GM12878 (cell line): ENCODE data around the gene PRPF4. TPM values are rescaled to one million over a fixed set of nuclear protein-coding genes. Genes with fewer than 3 reads are reported as not detected.

Experiments
- ATAC-seq: fragments of 200-7000 bp; cut with Tn5 transposase; 3 replicates; pipeline ENCODE4 v1.9.1; 2020; ENCODE audit warnings: mild to moderate bottlenecking, moderate library complexity
- BruUV-seq: library from RNA; stranded (reverse); fragments of 400-500 nt; replicated peaks from 2 replicates; lab custom pipeline; 2021; lab: Mats Ljungman, UMichigan
- CTCF ChIA-PET: fragments of 300-600 bp; sonication (Branson Sonifier 250); formaldehyde crosslinking; extraction: SDS; loops from one replicate; lab custom pipeline; 2021; ENCODE audit warnings: inconsistent platforms; lab: Yijun Ruan, JAX
- POLR2A ChIA-PET: fragments of 350-600 bp; formaldehyde crosslinking; extraction: SDS; loops from one replicate; lab custom pipeline; 2021; ENCODE audit warnings: inconsistent platforms; lab: Charles Lee
- RAD21 ChIA-PET: fragments of 300-600 bp; sonication (Branson Sonifier 250); formaldehyde crosslinking; loops from one replicate; lab custom pipeline; 2023; ENCODE audit warnings: antibody characterized with exemption; ENCODE audit not compliant: unreplicated experiment; lab: Charles Lee
- SMC1A ChIA-PET: fragments of 300-600 bp; sonication (Branson Sonifier 250); formaldehyde crosslinking; loops from one replicate; lab custom pipeline; 2023; ENCODE audit not compliant: unreplicated experiment, uncharacterized antibody; lab: Charles Lee
- DNase-seq: peaks from one replicate; pipeline ENCODE4 v3.0.0-alpha.2; 2011; ENCODE audit warnings: low read depth, low spot score
- FAIRE-seq: peaks from 3 replicates; lab custom pipeline; 2011; peaks lifted over from hg19 to GRCh38; lab: Jason Lieb, UNC
- H2AFZ ChIP-seq: 2 replicates; pipeline ENCODE4 v1.6.0; 2011; ENCODE audit warnings: low read depth, low read length, control low read depth; ENCODE audit not compliant: control insufficient read depth
- H3K27ac ChIP-seq: 2 replicates; pipeline ENCODE4 v1.5.1; 2011; ENCODE audit warnings: control low read depth; ENCODE audit not compliant: control insufficient read depth, insufficient read depth
- H3K27me3 ChIP-seq, 2 experiments: replicated peaks in 1 of 2; 2 replicates each; pipeline versions ENCODE4 v1.6.0 to v1.6.1; 2011; ENCODE audit warnings: low read length in 1 of 2; ENCODE audit not compliant: control insufficient read depth in 2 of 2, insufficient read depth in 2 of 2
- H3K36me3 ChIP-seq, 2 experiments: 2 replicates each; pipeline ENCODE4 v1.5.1; 2011; ENCODE audit warnings: low read length in 1 of 2; ENCODE audit not compliant: control insufficient read depth in 2 of 2, insufficient read depth in 2 of 2
- H3K4me1 ChIP-seq: 2 replicates; pipeline ENCODE4 v1.6.1; 2011; ENCODE audit warnings: mild to moderate bottlenecking, low read length, moderate library complexity, mixed read lengths; ENCODE audit not compliant: control insufficient read depth, insufficient read depth
- H3K4me2 ChIP-seq: 2 replicates; pipeline ENCODE4 v1.6.0; 2011; ENCODE audit warnings: control low read depth; ENCODE audit not compliant: control insufficient read depth, insufficient read depth
- H3K4me3 ChIP-seq: fragments of 200-600 bp; sonication (generic); 2 replicates; pipeline ENCODE4 v1.5.1; 2016
- H3K79me2 ChIP-seq: 2 replicates; pipeline ENCODE4 v1.6.0; 2011; ENCODE audit warnings: low read length; ENCODE audit not compliant: control insufficient read depth, insufficient read depth
- H3K9ac ChIP-seq: 2 replicates; pipeline ENCODE4 v1.8.0; 2011; ENCODE audit warnings: low read length, control low read depth, mixed read lengths; ENCODE audit not compliant: control insufficient read depth, insufficient read depth
- H3K9me3 ChIP-seq: replicated peaks from 3 replicates; pipeline ENCODE4 v1.5.1; 2011; ENCODE audit warnings: mild to moderate bottlenecking, low read length; ENCODE audit not compliant: control insufficient read depth, insufficient read depth
- H4K20me1 ChIP-seq: 2 replicates; pipeline ENCODE4 v1.6.0; 2011; ENCODE audit not compliant: control insufficient read depth, insufficient read depth
- CBX5 ChIP-seq: sonication (generic); IDR thresholded peaks from 2 replicates; pipeline ENCODE4 v1.6.1; 2016; ENCODE audit warnings: low read depth, moderate library complexity, mild to moderate bottlenecking, inconsistent platforms
- DPF2 ChIP-seq: fragments of 450-650 bp; IDR thresholded peaks from 2 replicates; pipeline ENCODE4 v1.6.1; 2017; ENCODE audit warnings: mild to moderate bottlenecking
- EED ChIP-seq: sonication (generic); IDR thresholded peaks from 2 replicates; pipeline ENCODE4 v1.6.1; 2016; ENCODE audit warnings: antibody characterized with exemption, low read depth
- FOS ChIP-seq: IDR thresholded peaks from 3 replicates; pipeline ENCODE4 v1.6.1; 2011; ENCODE audit warnings: borderline replicate concordance; ENCODE audit not compliant: insufficient read length; ENCODE audit errors: extremely low read depth
- GABPA ChIP-seq: IDR thresholded peaks from 2 replicates; pipeline ENCODE4 v1.6.1; 2014; ENCODE audit warnings: antibody characterized with exemption, low read depth, mild to moderate bottlenecking, inconsistent platforms
- JUNB ChIP-seq: IDR thresholded peaks from 2 replicates; pipeline ENCODE4 v1.6.1; 2016; ENCODE audit warnings: antibody characterized with exemption, mild to moderate bottlenecking
- NR2C2 ChIP-seq: IDR thresholded peaks from 2 replicates; pipeline ENCODE4 v1.6.1; 2011; ENCODE audit warnings: borderline replicate concordance, low read depth; ENCODE audit not compliant: control insufficient read depth, insufficient read length
- RUNX3 ChIP-seq: IDR thresholded peaks from 2 replicates; pipeline ENCODE4 v1.6.1; 2012; ENCODE audit warnings: low read length, inconsistent platforms
- TAF1 ChIP-seq: IDR thresholded peaks from 2 replicates; pipeline ENCODE4 v1.6.1; 2011; ENCODE audit warnings: mild to moderate bottlenecking, low read depth, low read length, borderline replicate concordance
- WGBS: methylation state at CpG from one replicate; pipeline ENCODE4 v1.1.6; 2016; ENCODE audit warnings: low lambda C conversion rate; ENCODE audit not compliant: insufficient replicate concordance, insufficient coverage; ENCODE audit errors: missing lambda C conversion rate; 5-methylcytosine and 5-hydroxymethylcytosine counted together
- in situ Hi-C: fragments of 300-500 bp; cut with MboI; formaldehyde crosslinking; loops from 9 replicates; pipeline ENCODE4 v1.14.3; 2018; ENCODE audit warnings: mixed read lengths
- intact Hi-C: fragments of 100-400 bp; cut with micrococcal nuclease; formaldehyde crosslinking; loops from one replicate; pipeline ENCODE4 v1.14.2; 2022; ENCODE audit not compliant: unreplicated experiment
- polyA plus RNA-seq, 11 experiments: library from polyadenylated mRNA; depleted of rRNA in 4 of 11; unstranded in 6 of 11; stranded (reverse) in 5 of 11; fragments of >200 nt; fragmentation: Nextera tagmentation in 4 of 11; fragmentation: Illumina TruSeq in 1 of 11; extraction: Ambion mirVana in 4 of 11; extraction: Trizol in 1 of 11; gene quantifications; 1 replicate in 1 of 11; 2 replicates in 10 of 11; pipeline versions ENCODE4 v1.2.1 to v1.2.3, GENCODE V29; 2011 to 2016; ENCODE audit warnings: inconsistent platforms in 2 of 11, missing spikeins in 2 of 11, low read depth in 1 of 11
- total RNA-seq, 4 experiments: library from RNA; depleted of rRNA in 3 of 4; stranded (reverse); fragments of >200 nt in 3 of 4; fragmentation: Illumina TruSeq in 1 of 4; extraction: Trizol in 1 of 4; gene quantifications; 2 replicates each; pipeline versions ENCODE4 v1.2.1 to v1.2.3, GENCODE V29; 2013 to 2021
- TF ChIP-seq, protein P1 (sequence below): IDR thresholded peaks from 2 replicates; pipeline ENCODE4 v1.6.1; 2012; ENCODE audit warnings: improper control_type of control experiment, low read depth, low read length; ENCODE audit not compliant: insufficient replicate concordance
- TF ChIP-seq, protein P2 (sequence below): fragments of 450-650 bp; IDR thresholded peaks from 2 replicates; pipeline ENCODE4 v1.6.1; 2016; ENCODE audit warnings: mild to moderate bottlenecking, moderate library complexity, borderline replicate concordance
- TF ChIP-seq, protein P3 (sequence below): fragments of 450-650 bp; IDR thresholded peaks from 2 replicates; pipeline ENCODE4 v1.6.1; 2018; ENCODE audit warnings: mild to moderate bottlenecking, low read depth, moderate library complexity; ENCODE audit not compliant: partially characterized antibody

The PRPF4 gene
- total and polyA plus RNA-seq, 10 of the 15 experiments (the other 5 are each of a cell fraction or from before 2014, with no cell fraction given): 23.0 to 48.1 (median 39.2) TPM

DNA sequence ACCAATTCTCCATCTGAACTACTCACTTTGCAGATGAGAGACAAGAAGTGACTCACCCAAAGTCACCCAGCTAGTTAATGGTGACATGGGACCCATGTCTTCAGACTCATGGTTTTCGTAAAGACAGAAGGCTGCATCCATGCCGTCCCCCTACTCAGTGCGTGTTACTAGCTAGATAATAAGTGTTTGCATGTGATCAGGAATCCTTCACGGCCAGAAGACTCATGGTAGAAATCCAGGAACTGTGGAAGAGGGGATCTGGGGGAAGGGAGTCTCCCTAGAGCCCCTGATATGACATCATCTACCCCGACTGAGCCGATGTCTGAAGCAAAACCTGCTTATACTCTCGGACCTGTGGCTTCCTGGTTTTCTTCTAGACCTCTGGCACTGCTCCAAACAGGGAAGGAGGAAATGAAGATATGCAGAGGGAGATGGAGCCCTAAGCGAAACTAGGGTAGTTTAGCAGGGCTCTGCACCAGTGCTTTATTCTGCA, 24.4 kb downstream of the PRPF4 start:
- H3K79me2 ChIP-seq: no peaks in the 10 kb centered on the region
- DNase-seq (no peak), FAIRE-seq (no peak), ATAC-seq (no peak)
- H3K4me2 ChIP-seq: no peak overlapping the region
- H3K27ac ChIP-seq: no peak overlapping the region
- no peaks in the 10 kb centered on the region; a peak in 1 of 4 replicates for H3K27me3 ChIP-seq
- RAD21 ChIA-PET: no interaction called here
- no peaks in the 10 kb centered on the region for H3K9me3 ChIP-seq
- no peaks in the 10 kb centered on the region for H3K4me1 ChIP-seq
- no peak overlapping the region for H3K9ac ChIP-seq
- CTCF ChIA-PET: interaction anchor here (1.1 kb wide), 2 partner anchors 12 to 107 kb away, joined by 3 read pairs; no protein-coding TSS in a partner anchor
- 60% methylated on average over 8 of the region's 8 CpGs for WGBS
- SMC1A ChIA-PET: no interaction called here
- no TSS peak for BruUV-seq
- H3K36me3 ChIP-seq: no peaks in the 10 kb centered on the region
- POLR2A ChIA-PET: no interaction called here
- no peak overlapping the region for H2AFZ ChIP-seq
- intact Hi-C loops (no loop called here), in situ Hi-C loops (no loop called here)
- H4K20me1 ChIP-seq: no peaks in the 10 kb centered on the region
- H3K4me3 ChIP-seq: no peak overlapping the region
- TF ChIP-seq FOS: no peak
- TF ChIP-seq, protein P1, sequence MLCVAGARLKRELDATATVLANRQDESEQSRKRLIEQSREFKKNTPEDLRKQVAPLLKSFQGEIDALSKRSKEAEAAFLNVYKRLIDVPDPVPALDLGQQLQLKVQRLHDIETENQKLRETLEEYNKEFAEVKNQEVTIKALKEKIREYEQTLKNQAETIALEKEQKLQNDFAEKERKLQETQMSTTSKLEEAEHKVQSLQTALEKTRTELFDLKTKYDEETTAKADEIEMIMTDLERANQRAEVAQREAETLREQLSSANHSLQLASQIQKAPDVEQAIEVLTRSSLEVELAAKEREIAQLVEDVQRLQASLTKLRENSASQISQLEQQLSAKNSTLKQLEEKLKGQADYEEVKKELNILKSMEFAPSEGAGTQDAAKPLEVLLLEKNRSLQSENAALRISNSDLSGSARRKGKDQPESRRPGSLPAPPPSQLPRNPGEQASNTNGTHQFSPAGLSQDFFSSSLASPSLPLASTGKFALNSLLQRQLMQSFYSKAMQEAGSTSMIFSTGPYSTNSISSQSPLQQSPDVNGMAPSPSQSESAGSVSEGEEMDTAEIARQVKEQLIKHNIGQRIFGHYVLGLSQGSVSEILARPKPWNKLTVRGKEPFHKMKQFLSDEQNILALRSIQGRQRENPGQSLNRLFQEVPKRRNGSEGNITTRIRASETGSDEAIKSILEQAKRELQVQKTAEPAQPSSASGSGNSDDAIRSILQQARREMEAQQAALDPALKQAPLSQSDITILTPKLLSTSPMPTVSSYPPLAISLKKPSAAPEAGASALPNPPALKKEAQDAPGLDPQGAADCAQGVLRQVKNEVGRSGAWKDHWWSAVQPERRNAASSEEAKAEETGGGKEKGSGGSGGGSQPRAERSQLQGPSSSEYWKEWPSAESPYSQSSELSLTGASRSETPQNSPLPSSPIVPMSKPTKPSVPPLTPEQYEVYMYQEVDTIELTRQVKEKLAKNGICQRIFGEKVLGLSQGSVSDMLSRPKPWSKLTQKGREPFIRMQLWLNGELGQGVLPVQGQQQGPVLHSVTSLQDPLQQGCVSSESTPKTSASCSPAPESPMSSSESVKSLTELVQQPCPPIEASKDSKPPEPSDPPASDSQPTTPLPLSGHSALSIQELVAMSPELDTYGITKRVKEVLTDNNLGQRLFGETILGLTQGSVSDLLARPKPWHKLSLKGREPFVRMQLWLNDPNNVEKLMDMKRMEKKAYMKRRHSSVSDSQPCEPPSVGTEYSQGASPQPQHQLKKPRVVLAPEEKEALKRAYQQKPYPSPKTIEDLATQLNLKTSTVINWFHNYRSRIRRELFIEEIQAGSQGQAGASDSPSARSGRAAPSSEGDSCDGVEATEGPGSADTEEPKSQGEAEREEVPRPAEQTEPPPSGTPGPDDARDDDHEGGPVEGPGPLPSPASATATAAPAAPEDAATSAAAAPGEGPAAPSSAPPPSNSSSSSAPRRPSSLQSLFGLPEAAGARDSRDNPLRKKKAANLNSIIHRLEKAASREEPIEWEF: no peak
- TF ChIP-seq NR2C2: no peak
- TF ChIP-seq, protein P2, sequence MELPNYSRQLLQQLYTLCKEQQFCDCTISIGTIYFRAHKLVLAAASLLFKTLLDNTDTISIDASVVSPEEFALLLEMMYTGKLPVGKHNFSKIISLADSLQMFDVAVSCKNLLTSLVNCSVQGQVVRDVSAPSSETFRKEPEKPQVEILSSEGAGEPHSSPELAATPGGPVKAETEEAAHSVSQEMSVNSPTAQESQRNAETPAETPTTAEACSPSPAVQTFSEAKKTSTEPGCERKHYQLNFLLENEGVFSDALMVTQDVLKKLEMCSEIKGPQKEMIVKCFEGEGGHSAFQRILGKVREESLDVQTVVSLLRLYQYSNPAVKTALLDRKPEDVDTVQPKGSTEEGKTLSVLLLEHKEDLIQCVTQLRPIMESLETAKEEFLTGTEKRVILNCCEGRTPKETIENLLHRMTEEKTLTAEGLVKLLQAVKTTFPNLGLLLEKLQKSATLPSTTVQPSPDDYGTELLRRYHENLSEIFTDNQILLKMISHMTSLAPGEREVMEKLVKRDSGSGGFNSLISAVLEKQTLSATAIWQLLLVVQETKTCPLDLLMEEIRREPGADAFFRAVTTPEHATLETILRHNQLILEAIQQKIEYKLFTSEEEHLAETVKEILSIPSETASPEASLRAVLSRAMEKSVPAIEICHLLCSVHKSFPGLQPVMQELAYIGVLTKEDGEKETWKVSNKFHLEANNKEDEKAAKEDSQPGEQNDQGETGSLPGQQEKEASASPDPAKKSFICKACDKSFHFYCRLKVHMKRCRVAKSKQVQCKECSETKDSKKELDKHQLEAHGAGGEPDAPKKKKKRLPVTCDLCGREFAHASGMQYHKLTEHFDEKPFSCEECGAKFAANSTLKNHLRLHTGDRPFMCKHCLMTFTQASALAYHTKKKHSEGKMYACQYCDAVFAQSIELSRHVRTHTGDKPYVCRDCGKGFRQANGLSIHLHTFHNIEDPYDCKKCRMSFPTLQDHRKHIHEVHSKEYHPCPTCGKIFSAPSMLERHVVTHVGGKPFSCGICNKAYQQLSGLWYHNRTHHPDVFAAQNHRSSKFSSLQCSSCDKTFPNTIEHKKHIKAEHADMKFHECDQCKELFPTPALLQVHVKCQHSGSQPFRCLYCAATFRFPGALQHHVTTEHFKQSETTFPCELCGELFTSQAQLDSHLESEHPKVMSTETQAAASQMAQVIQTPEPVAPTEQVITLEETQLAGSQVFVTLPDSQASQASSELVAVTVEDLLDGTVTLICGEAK: no peak
- no peak for TF ChIP-seq EED
- no peak for TF ChIP-seq DPF2
- no peak for TF ChIP-seq GABPA
- TF ChIP-seq JUNB: no peak
- no peak for TF ChIP-seq CBX5
- no peak for TF ChIP-seq RUNX3
- no peak for TF ChIP-seq TAF1
- TF ChIP-seq, protein P3, sequence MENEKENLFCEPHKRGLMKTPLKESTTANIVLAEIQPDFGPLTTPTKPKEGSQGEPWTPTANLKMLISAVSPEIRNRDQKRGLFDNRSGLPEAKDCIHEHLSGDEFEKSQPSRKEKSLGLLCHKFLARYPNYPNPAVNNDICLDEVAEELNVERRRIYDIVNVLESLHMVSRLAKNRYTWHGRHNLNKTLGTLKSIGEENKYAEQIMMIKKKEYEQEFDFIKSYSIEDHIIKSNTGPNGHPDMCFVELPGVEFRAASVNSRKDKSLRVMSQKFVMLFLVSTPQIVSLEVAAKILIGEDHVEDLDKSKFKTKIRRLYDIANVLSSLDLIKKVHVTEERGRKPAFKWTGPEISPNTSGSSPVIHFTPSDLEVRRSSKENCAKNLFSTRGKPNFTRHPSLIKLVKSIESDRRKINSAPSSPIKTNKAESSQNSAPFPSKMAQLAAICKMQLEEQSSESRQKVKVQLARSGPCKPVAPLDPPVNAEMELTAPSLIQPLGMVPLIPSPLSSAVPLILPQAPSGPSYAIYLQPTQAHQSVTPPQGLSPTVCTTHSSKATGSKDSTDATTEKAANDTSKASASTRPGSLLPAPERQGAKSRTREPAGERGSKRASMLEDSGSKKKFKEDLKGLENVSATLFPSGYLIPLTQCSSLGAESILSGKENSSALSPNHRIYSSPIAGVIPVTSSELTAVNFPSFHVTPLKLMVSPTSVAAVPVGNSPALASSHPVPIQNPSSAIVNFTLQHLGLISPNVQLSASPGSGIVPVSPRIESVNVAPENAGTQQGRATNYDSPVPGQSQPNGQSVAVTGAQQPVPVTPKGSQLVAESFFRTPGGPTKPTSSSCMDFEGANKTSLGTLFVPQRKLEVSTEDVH: no peak
